Measurements from ENCODE around the gene NUAK1. TPM values are rescaled to one million over a fixed set of nuclear protein-coding genes. Genes with fewer than 3 reads are reported as not detected.
A peak's percentile ranks its signal among the peaks of the same experiment; 100 is the strongest.

The NUAK1 gene
- total RNA-seq, 2 donors from 2014 or later = 16.9 to 30.1 TPM

DNA sequence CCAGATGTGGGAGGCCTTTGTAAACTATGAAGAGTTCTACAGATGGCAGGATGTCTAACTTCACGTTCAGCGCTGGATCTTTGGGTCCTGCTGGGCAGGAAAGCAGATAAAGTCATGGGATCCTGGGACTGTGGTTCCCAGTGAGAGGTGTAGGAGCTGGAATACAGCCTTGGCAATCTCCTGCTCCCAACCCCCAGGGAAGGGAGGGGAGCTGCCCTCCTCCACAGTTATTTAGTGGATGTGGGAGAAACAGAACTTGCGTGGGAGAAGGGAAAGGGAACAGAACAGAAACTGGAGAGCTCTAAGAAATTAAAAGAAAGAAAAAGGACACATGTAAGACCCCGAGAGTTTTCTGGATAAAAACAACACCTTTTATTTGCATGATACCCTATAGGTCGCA is 37.0 kb downstream of the NUAK1 start:
- Histone ChIP-seq H3K36me3 (peaks cover 17% of the 10 kb centered on the region), H3K4me3 (no peak overlapping the region), H3K4me1 (peaks cover 0 to 69% of the 10 kb centered on the region in 2 donors), H3K27me3 (no peaks in the 10 kb centered on the region), H3K27ac (peak overlapping the region; percentile 31 to 68), H3K9me3 (no peaks in the 10 kb centered on the region)
- DNase-seq (ENCODE audit: low spot score) = no peak
- TF ChIP-seq, protein P1, sequence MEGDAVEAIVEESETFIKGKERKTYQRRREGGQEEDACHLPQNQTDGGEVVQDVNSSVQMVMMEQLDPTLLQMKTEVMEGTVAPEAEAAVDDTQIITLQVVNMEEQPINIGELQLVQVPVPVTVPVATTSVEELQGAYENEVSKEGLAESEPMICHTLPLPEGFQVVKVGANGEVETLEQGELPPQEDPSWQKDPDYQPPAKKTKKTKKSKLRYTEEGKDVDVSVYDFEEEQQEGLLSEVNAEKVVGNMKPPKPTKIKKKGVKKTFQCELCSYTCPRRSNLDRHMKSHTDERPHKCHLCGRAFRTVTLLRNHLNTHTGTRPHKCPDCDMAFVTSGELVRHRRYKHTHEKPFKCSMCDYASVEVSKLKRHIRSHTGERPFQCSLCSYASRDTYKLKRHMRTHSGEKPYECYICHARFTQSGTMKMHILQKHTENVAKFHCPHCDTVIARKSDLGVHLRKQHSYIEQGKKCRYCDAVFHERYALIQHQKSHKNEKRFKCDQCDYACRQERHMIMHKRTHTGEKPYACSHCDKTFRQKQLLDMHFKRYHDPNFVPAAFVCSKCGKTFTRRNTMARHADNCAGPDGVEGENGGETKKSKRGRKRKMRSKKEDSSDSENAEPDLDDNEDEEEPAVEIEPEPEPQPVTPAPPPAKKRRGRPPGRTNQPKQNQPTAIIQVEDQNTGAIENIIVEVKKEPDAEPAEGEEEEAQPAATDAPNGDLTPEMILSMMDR (IDR thresholded peaks at IDR 0.05) = no peak

DNA sequence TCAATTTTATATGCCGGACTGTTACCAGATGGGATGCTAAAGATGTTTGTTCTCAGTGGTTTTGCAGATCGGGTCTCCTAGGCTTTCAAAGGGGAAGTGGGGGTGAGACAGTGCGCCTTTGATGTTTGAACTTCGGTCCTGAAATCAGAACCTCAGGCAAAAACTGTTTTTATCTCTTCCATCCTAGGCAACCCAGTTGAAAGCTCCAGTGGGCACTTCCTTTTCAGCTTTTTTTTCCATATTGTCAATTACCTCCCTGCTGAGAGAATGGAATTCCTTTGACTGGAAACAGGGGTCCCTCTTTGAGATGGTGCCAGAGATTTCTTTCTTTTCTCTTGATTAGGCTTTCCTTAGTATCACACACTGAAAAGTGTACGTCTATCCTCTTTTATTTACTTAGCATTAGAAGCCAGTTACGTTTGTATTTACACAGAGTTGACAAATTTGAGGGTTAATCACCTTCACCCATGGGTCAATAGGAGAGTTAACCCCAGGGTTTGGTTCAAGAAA is 40.0 kb downstream of the NUAK1 start:
- Histone ChIP-seq H3K27ac (no peak overlapping the region), H3K27me3 (no peaks in the 10 kb centered on the region), H3K4me1 (peaks cover 0 to 69% of the 10 kb centered on the region in 2 donors), H3K36me3 (peaks cover 17% of the 10 kb centered on the region), H3K9me3 (no peaks in the 10 kb centered on the region), H3K4me3 (no peak overlapping the region)
- no peak for DNase-seq (ENCODE audit: low spot score)
- TF ChIP-seq, protein P1 (IDR thresholded peaks at IDR 0.05) = no peak

DNA sequence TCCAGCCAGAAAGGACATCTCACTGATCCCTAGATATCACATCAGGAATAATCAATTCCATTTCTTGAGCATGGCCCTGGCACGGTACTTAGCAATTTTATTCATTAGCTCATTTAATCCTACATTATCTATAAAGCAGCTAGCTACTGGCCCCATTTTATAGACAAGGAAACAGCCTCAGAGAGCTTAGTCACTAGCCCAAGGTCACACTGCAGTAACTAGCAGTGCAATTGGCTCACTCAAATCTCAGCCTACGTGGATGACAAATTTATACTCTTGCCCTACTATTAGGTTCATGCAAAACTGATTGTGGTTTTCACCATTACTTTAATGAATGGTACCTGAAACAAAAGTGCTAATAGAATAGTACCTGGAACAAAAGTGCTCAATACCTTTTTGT is 41.7 kb downstream of the NUAK1 start:
- H3K4me3 ChIP-seq = no peak overlapping the region
- no peak for DNase-seq (ENCODE audit: low spot score)
- no peaks in the 10 kb centered on the region for H3K27me3 ChIP-seq
- H3K9me3 ChIP-seq = no peaks in the 10 kb centered on the region
- peaks cover 0 to 64% of the 10 kb centered on the region in 2 donors for H3K4me1 ChIP-seq
- peaks cover 17% of the 10 kb centered on the region for H3K36me3 ChIP-seq
- TF ChIP-seq, protein P1 (IDR thresholded peaks at IDR 0.05) = no peak
- peak overlapping the region; percentile 50 to 61 for H3K27ac ChIP-seq

DNA sequence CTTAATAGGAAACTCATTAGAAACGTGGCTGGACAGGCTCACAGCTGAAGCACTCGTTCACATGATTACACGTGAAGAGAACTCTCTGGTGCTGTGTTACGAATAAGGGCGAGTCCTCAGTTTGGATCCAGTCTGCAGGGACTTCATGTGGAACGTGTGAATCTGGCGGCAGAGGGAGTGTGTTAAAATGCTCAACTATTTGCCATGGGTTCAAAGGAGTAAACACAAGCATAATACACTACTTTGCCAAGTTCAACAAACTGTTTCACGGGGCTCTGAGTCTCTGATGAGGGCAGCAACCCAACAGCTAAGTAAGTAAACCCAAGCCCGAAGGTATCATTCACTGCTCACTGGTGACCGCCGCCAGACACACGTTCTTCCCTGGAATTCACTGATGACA is 42.4 kb downstream of the NUAK1 start:
- H3K9me3 ChIP-seq = no peaks in the 10 kb centered on the region
- H3K27ac ChIP-seq = peak overlapping the region; percentile 50 to 61
- TF ChIP-seq, protein P1 (IDR thresholded peaks at IDR 0.05) = no peak
- peak; percentile 80 for DNase-seq (ENCODE audit: low spot score)
- H3K36me3 ChIP-seq = peaks cover 17% of the 10 kb centered on the region
- H3K4me1 ChIP-seq = peaks cover 0 to 62% of the 10 kb centered on the region in 2 donors
- H3K4me3 ChIP-seq = no peak overlapping the region
- no peaks in the 10 kb centered on the region for H3K27me3 ChIP-seq

DNA sequence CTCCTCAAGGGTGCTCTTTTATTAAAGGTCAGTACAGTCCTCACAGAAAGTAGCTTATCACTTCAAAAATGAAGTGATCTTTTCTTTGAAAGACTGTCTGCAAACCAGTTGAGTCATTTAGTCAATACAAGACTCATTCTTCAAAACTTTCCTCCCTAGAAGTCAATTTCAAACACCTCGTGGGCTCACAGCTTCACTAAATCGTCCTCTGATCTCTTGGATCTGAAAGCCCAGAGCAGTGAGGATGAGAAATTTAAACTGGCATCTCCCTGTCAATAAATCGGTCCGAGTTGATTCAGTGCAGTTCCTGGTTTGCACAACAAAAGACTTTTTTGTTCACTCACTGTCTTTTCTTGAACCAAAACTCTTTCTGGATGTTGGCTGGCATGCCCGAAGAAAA is 44.5 kb downstream of the NUAK1 start:
- H3K27ac ChIP-seq = no peak overlapping the region
- H3K36me3 ChIP-seq = peaks cover 7% of the 10 kb centered on the region
- no peak for DNase-seq (ENCODE audit: low spot score)
- no peaks in the 10 kb centered on the region for H3K9me3 ChIP-seq
- no peaks in the 10 kb centered on the region for H3K27me3 ChIP-seq
- TF ChIP-seq, protein P1 (IDR thresholded peaks at IDR 0.05) = no peak
- no peak overlapping the region for H3K4me3 ChIP-seq
- H3K4me1 ChIP-seq = peaks cover 0 to 72% of the 10 kb centered on the region in 2 donors

DNA sequence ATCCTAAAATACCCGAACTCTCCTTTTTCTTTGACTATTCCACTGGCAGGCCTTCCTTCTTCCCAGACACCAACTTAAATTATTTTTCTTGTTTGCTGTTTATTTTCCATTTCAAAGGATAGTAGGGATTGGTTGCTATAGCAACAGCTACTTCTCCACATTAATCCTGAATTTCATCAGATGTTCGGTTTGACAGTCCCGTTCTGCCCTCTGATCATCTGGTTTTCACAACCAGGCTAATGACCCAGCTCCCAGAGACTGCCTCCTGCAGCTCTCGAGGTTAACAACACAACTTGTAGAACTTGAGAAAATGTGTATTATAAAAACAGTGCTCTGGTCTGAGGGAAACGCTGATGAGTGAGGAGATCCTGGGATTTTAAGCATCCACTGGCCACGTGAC is 45.5 kb downstream of the NUAK1 start:
- H3K27ac ChIP-seq = no peak overlapping the region
- H3K27me3 ChIP-seq = no peaks in the 10 kb centered on the region
- H3K9me3 ChIP-seq = no peaks in the 10 kb centered on the region
- TF ChIP-seq, protein P1 (IDR thresholded peaks at IDR 0.05) = no peak
- H3K36me3 ChIP-seq = no peaks in the 10 kb centered on the region
- H3K4me1 ChIP-seq = peaks cover 0 to 79% of the 10 kb centered on the region in 2 donors
- no peak for DNase-seq (ENCODE audit: low spot score)
- no peak overlapping the region for H3K4me3 ChIP-seq

Measured in right atrium auricular region (tissue), 2 donors.